HepG2 (cell line): ENCODE results near the gene GAL3ST2. TPM values are rescaled to one million over a fixed set of nuclear protein-coding genes. Genes with fewer than 3 reads are reported as not detected.

Experiments
- IKZF4 ChIP-seq: sonication (generic); formaldehyde crosslinking; IDR thresholded peaks from 2 replicates; pipeline ENCODE4 v1.5.1; 2020; ENCODE audit warnings: borderline replicate concordance, mild to moderate bottlenecking, low read depth, missing genetic modification reagents; ENCODE audit errors: not compliant biosample characterization
- KLF6 ChIP-seq: IDR thresholded peaks from 2 replicates; pipeline ENCODE4 v1.8.0; 2016; ENCODE audit warnings: missing biosample characterization, missing genetic modification reagents
- MIER2 ChIP-seq: IDR thresholded peaks from 2 replicates; pipeline ENCODE4 v1.6.1; 2016; ENCODE audit warnings: missing biosample characterization, missing genetic modification reagents
- MYNN ChIP-seq: sonication (generic); formaldehyde crosslinking; IDR thresholded peaks from 2 replicates; pipeline ENCODE4 v1.4.0; 2020; ENCODE audit warnings: mild to moderate bottlenecking, low read depth, missing genetic modification reagents
- NFAT5 ChIP-seq: sonication (generic); formaldehyde crosslinking; IDR thresholded peaks from 2 replicates; pipeline ENCODE4 v1.4.0; 2020; ENCODE audit warnings: missing genetic modification reagents
- SOX6 ChIP-seq, 2 experiments: fragments of 450-650 bp in 1 of 2; sonication (generic) in 1 of 2; formaldehyde crosslinking in 1 of 2; IDR thresholded peaks; 2 replicates each; pipeline versions ENCODE4 v1.4.0 to v1.6.1; 2017 to 2020; ENCODE audit warnings: antibody characterized with exemption in 1 of 2, mild to moderate bottlenecking in 1 of 2, missing genetic modification reagents in 1 of 2
- ZBTB37 ChIP-seq: sonication (generic); formaldehyde crosslinking; IDR thresholded peaks from 2 replicates; pipeline ENCODE4 v1.4.0; 2020; ENCODE audit warnings: mild to moderate bottlenecking, missing genetic modification reagents
- ZNF143 ChIP-seq: sonication (generic); formaldehyde crosslinking; IDR thresholded peaks from 2 replicates; pipeline ENCODE4 v1.4.0; 2020; ENCODE audit warnings: missing genetic modification reagents
- ZSCAN12 ChIP-seq: sonication (generic); formaldehyde crosslinking; IDR thresholded peaks from 2 replicates; pipeline ENCODE4 v1.9.0; 2021; ENCODE audit warnings: mild to moderate bottlenecking, missing genetic modification reagents
- polyA plus RNA-seq, 8 experiments: library from polyadenylated mRNA; depleted of rRNA in 3 of 8; stranded (reverse) in 7 of 8; unstranded in 1 of 8; fragments of >200 nt; fragmentation: Illumina TruSeq in 4 of 8; extraction: Trizol in 4 of 8; gene quantifications; 2 replicates each; pipeline versions ENCODE4 v1.2.1 to v1.2.3, GENCODE V29; 2011 to 2016; ENCODE audit warnings: low read depth in 4 of 8, missing spikeins in 1 of 8, mixed read lengths in 1 of 8; ENCODE audit not compliant: insufficient read depth in 1 of 8
- total RNA-seq, 5 experiments: library from RNA; depleted of rRNA; stranded (reverse); fragments of >200 nt; fragmentation: Illumina TruSeq; extraction: Trizol; gene quantifications; 2 replicates each; pipeline ENCODE4 v1.2.3, GENCODE V29; 2016; ENCODE audit warnings: low read depth in 1 of 5
- TF ChIP-seq, protein P1 (sequence below): IDR thresholded peaks from 2 replicates; pipeline ENCODE4 v1.6.1; 2016; ENCODE audit warnings: low read depth, missing genetic modification reagents, missing compliant biosample characterization
- TF ChIP-seq, protein P2 (sequence below): sonication (generic); formaldehyde crosslinking; IDR thresholded peaks from 2 replicates; pipeline ENCODE4 v1.4.0; 2020; ENCODE audit warnings: missing genetic modification reagents, mild to moderate bottlenecking, borderline replicate concordance

The GAL3ST2 gene
- total and polyA plus RNA-seq, 2 of the 13 experiments (the other 11 are each of a cell fraction or from before 2014, with no cell fraction given), result 0.17 to 0.20 TPM

DNA sequence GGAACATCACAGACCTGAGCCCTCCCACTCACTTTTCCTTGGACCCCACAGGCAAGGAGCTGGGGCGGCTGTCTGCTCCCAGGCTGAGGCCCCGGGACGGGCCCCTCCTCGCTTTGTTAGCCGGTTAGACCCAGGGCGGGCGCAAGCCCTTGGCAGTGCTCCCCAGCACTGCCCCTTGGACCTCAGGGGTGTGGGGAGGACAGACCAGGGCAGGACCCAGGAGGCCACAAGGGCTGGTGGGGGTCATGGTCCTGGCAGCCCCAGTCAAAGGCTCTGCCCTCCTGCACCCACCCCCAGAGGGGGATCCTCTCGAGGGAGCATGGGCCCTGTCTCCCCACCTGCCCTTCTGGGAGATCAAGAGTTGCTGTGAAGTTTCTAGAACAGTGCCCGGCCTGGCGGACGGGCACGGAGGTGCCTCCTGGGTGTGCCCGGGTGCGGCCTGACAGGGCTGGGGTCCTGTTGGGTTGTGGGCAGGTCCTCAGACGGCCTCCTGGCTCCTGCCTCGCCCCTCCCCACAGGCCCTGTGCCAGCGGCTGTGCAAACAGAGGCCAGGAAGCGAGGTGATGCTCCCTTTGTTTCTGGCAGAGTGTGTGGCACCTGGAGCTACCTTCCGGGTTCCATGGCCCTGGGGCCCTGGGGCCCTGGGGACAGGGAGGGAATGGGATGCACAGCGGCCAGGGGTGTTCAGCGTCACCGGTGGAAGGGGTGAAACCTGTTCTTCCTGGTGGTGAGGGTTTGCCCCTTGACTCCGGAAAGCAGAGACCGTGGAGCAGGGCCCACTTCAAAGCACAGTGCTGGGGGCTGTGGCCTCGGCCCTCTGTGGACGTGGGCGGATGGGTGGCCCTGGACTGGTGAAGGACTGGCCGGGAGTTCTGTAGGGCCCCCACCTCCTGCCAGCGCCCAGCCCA is 2.9 kb upstream of the GAL3ST2 start (continued):
- TF ChIP-seq MIER2, result peak; percentile 3; the same call in 1 of the 2 replicates
- no peak for TF ChIP-seq NFAT5 (CRISPR knock-in tag)
- 0 out of 2 replicates have a peak, but pooled peaks have one; percentile 11 for TF ChIP-seq ZSCAN12
- peak; percentile 73 for TF ChIP-seq ZBTB37 (CRISPR knock-in tag)
- TF ChIP-seq SOX6 (IDR thresholded peaks at IDR 0.05), result no peak
- TF ChIP-seq SOX6 (CRISPR knock-in tag; IDR thresholded peaks at IDR 0.05), result peak; percentile 87
- peak; percentile 44; the same call in 1 of the 2 replicates for TF ChIP-seq ZNF143 (CRISPR knock-in tag)
- TF ChIP-seq KLF6, result no peak
- TF ChIP-seq, protein P1, sequence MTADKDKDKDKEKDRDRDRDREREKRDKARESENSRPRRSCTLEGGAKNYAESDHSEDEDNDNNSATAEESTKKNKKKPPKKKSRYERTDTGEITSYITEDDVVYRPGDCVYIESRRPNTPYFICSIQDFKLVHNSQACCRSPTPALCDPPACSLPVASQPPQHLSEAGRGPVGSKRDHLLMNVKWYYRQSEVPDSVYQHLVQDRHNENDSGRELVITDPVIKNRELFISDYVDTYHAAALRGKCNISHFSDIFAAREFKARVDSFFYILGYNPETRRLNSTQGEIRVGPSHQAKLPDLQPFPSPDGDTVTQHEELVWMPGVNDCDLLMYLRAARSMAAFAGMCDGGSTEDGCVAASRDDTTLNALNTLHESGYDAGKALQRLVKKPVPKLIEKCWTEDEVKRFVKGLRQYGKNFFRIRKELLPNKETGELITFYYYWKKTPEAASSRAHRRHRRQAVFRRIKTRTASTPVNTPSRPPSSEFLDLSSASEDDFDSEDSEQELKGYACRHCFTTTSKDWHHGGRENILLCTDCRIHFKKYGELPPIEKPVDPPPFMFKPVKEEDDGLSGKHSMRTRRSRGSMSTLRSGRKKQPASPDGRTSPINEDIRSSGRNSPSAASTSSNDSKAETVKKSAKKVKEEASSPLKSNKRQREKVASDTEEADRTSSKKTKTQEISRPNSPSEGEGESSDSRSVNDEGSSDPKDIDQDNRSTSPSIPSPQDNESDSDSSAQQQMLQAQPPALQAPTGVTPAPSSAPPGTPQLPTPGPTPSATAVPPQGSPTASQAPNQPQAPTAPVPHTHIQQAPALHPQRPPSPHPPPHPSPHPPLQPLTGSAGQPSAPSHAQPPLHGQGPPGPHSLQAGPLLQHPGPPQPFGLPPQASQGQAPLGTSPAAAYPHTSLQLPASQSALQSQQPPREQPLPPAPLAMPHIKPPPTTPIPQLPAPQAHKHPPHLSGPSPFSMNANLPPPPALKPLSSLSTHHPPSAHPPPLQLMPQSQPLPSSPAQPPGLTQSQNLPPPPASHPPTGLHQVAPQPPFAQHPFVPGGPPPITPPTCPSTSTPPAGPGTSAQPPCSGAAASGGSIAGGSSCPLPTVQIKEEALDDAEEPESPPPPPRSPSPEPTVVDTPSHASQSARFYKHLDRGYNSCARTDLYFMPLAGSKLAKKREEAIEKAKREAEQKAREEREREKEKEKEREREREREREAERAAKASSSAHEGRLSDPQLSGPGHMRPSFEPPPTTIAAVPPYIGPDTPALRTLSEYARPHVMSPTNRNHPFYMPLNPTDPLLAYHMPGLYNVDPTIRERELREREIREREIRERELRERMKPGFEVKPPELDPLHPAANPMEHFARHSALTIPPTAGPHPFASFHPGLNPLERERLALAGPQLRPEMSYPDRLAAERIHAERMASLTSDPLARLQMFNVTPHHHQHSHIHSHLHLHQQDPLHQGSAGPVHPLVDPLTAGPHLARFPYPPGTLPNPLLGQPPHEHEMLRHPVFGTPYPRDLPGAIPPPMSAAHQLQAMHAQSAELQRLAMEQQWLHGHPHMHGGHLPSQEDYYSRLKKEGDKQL, result peak; percentile 41; the same call in 1 of the 2 replicates
- TF ChIP-seq MYNN (CRISPR knock-in tag), result no peak
- TF ChIP-seq, protein P2, sequence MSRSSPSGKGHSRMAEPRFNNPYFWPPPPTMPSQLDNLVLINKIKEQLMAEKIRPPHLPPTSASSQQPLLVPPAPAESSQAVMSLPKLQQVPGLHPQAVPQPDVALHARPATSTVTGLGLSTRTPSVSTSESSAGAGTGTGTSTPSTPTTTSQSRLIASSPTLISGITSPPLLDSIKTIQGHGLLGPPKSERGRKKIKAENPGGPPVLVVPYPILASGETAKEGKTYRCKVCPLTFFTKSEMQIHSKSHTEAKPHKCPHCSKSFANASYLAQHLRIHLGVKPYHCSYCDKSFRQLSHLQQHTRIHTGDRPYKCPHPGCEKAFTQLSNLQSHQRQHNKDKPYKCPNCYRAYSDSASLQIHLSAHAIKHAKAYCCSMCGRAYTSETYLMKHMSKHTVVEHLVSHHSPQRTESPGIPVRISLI, result no peak
- TF ChIP-seq IKZF4 (CRISPR knock-in tag), result no peak
